Smooth muscle cell (in vitro differentiated cells): ENCODE measurements around the gene SSU72. TPM values are rescaled to one million over a fixed set of nuclear protein-coding genes. Genes with fewer than 3 reads are reported as not detected.
"Not testable (repeated sequence)": the region's sequence is repeated elsewhere in the genome, so short reads cannot be mapped to it uniquely, and the experiment has no call there.

ENCODE experiments used
- DNase-seq: peaks from one replicate; lab custom pipeline; 2025; ENCODE audit not compliant: unreplicated experiment; lab: John Stamatoyannopoulos, UW
- H2AFZ ChIP-seq: fragments of 200-600 bp; sonication (generic); 2 replicates; pipeline ENCODE4 v1.6.0; 2016; ENCODE audit warnings: antibody characterized with exemption, low read depth, mild to moderate bottlenecking
- H3F3A ChIP-seq: fragments of 200-600 bp; sonication (generic); 2 replicates; pipeline ENCODE4 v1.6.0; 2017; ENCODE audit warnings: antibody characterized with exemption, low read depth
- H3K27ac ChIP-seq: fragments of 200-600 bp; sonication (generic); 2 replicates; pipeline ENCODE4 v1.5.1; 2016; ENCODE audit warnings: low read depth, mild to moderate bottlenecking
- H3K27me3 ChIP-seq: fragments of 200-600 bp; sonication (generic); 2 replicates; pipeline ENCODE4 v1.6.1; 2016; ENCODE audit warnings: low read depth, mild to moderate bottlenecking
- H3K36me3 ChIP-seq: fragments of 200-600 bp; sonication (generic); 2 replicates; pipeline ENCODE4 v1.5.1; 2016; ENCODE audit warnings: low read depth
- H3K4me1 ChIP-seq: fragments of 200-600 bp; sonication (generic); 2 replicates; pipeline ENCODE4 v1.5.1; 2016; ENCODE audit warnings: low read depth
- H3K4me2 ChIP-seq: fragments of 200-600 bp; sonication (generic); 2 replicates; pipeline ENCODE4 v1.6.0; 2016; ENCODE audit warnings: mild to moderate bottlenecking
- H3K4me3 ChIP-seq: fragments of 200-600 bp; sonication (generic); 2 replicates; pipeline ENCODE4 v1.5.1; 2016; ENCODE audit warnings: mild to moderate bottlenecking
- H3K79me2 ChIP-seq: fragments of 200-600 bp; sonication (generic); 2 replicates; pipeline ENCODE4 v1.6.0; 2016; ENCODE audit warnings: low read depth, mild to moderate bottlenecking
- H3K9ac ChIP-seq: fragments of 200-600 bp; sonication (generic); 2 replicates; pipeline ENCODE4 v1.6.0; 2016; ENCODE audit warnings: low read depth
- H3K9me3 ChIP-seq: fragments of 200-600 bp; sonication (generic); replicated peaks from 2 replicates; pipeline ENCODE4 v1.5.1; 2016; ENCODE audit warnings: low read depth
- H4K20me1 ChIP-seq: fragments of 200-600 bp; sonication (generic); 2 replicates; pipeline ENCODE4 v1.6.0; 2016; ENCODE audit warnings: low read depth
- CTCF ChIP-seq: fragments of 200-600 bp; sonication (generic); IDR thresholded peaks from 2 replicates; pipeline ENCODE4 v1.5.1; 2017; ENCODE audit warnings: borderline replicate concordance, mild to moderate bottlenecking, antibody characterized with exemption; ENCODE audit not compliant: insufficient read depth, poor library complexity, severe bottlenecking
- WGBS: methylation state at CpG from one replicate; pipeline ENCODE4 v1.1.7; 2016; ENCODE audit warnings: low lambda C conversion rate; 5-methylcytosine and 5-hydroxymethylcytosine counted together
- polyA plus RNA-seq: library from polyadenylated mRNA; unstranded; fragments of >200 nt; fragmentation: Nextera tagmentation; extraction: Ambion mirVana; gene quantifications from 2 replicates; pipeline ENCODE4 v1.2.1, GENCODE V29; 2016
- total RNA-seq: library from RNA; depleted of rRNA; stranded (reverse); fragments of >200 nt; gene quantifications from 2 replicates; pipeline ENCODE4 v1.2.3, GENCODE V29; 2014

Gene SSU72
- total and polyA plus RNA-seq, 2 experiments from 2014 or later: 116 to 223 TPM

GRCh38 chr1:1559066-1559465 lies 15.6 kb downstream of the SSU72 start:
- H3K9me3 ChIP-seq: no peaks in the 10 kb centered on the region
- no peaks in the 10 kb centered on the region for H3K27me3 ChIP-seq
- no peaks in the 10 kb centered on the region for H3K36me3 ChIP-seq
- peaks cover 39% of the 10 kb centered on the region for H3K79me2 ChIP-seq
- no peak for TF ChIP-seq CTCF
- H3K4me2 ChIP-seq: no peak overlapping the region
- H3K4me1 ChIP-seq: no peaks in the 10 kb centered on the region
- 80% methylated on average over 17 of the region's 17 CpGs for WGBS
- no peak for DNase-seq
- H3K4me3 ChIP-seq: no peak overlapping the region
- peaks cover 96% of the 10 kb centered on the region for H4K20me1 ChIP-seq
- H3K9ac ChIP-seq: no peak overlapping the region
- H3F3A ChIP-seq: peaks cover 5% of the 10 kb centered on the region
- H2AFZ ChIP-seq: no peak overlapping the region
- no peak overlapping the region for H3K27ac ChIP-seq

- no peaks in the 10 kb centered on the region for H3K27me3 ChIP-seq
- H3K4me2 ChIP-seq: no peak overlapping the region
- H3K4me3 ChIP-seq: no peak overlapping the region
- no peak for DNase-seq
- H3K79me2 ChIP-seq: peaks cover 34% of the 10 kb centered on the region
- H2AFZ ChIP-seq: no peak overlapping the region
- H3K4me1 ChIP-seq: no peaks in the 10 kb centered on the region
- H3K9me3 ChIP-seq: no peaks in the 10 kb centered on the region
- no peak overlapping the region for H3K9ac ChIP-seq
- H3F3A ChIP-seq: peaks cover 5% of the 10 kb centered on the region
- WGBS: 81% methylated on average over 3 of the region's 4 CpGs
- H3K27ac ChIP-seq: no peak overlapping the region
- TF ChIP-seq CTCF: no peak
- peaks cover 96% of the 10 kb centered on the region for H4K20me1 ChIP-seq
- no peaks in the 10 kb centered on the region for H3K36me3 ChIP-seq
These were observed 16.1 kb downstream of the SSU72 start for GRCh38 chr1:1558591-1558990.

- WGBS: 97% methylated on average over 7 of the region's 7 CpGs
- Histone ChIP-seq H4K20me1 (peaks cover 95% of the 10 kb centered on the region), H3K79me2 (peaks cover 33% of the 10 kb centered on the region)
- not testable (repeated sequence) for H3K9ac ChIP-seq, H3K4me2 ChIP-seq, H2AFZ ChIP-seq, H3K9me3 ChIP-seq, H3F3A ChIP-seq, H3K27me3 ChIP-seq, H3K4me3 ChIP-seq, H3K27ac ChIP-seq, DNase-seq, H3K4me1 ChIP-seq, H3K36me3 ChIP-seq
These were observed 17.0 kb downstream of the SSU72 start for GRCh38 chr1:1557688-1558087.

- H3K27ac ChIP-seq, H3K9me3 ChIP-seq, H3K36me3 ChIP-seq, H3K4me2 ChIP-seq, H3K4me3 ChIP-seq, H3K9ac ChIP-seq, H3K4me1 ChIP-seq, DNase-seq, H3F3A ChIP-seq, H2AFZ ChIP-seq, H3K27me3 ChIP-seq: not testable (repeated sequence)
- Histone ChIP-seq H4K20me1 (peaks cover 95% of the 10 kb centered on the region), H3K79me2 (peaks cover 36% of the 10 kb centered on the region)
- 96% methylated on average over 11 of the region's 11 CpGs for WGBS
These were observed 17.7 kb downstream of the SSU72 start for GRCh38 chr1:1556961-1557360.

GRCh38 chr1:1556505-1556904 lies 18.2 kb downstream of the SSU72 start:
- no peak overlapping the region for H2AFZ ChIP-seq
- peaks cover 96% of the 10 kb centered on the region for H4K20me1 ChIP-seq
- H3K27me3 ChIP-seq: no peaks in the 10 kb centered on the region
- WGBS: 97% methylated on average over 6 of the region's 6 CpGs
- peaks cover 5% of the 10 kb centered on the region for H3F3A ChIP-seq
- no peaks in the 10 kb centered on the region for H3K4me1 ChIP-seq
- no peaks in the 10 kb centered on the region for H3K36me3 ChIP-seq
- no peak overlapping the region for H3K4me2 ChIP-seq
- H3K27ac ChIP-seq: no peak overlapping the region
- no peak for TF ChIP-seq CTCF
- DNase-seq: no peak
- H3K9me3 ChIP-seq: no peaks in the 10 kb centered on the region
- no peak overlapping the region for H3K4me3 ChIP-seq
- no peak overlapping the region for H3K9ac ChIP-seq
- H3K79me2 ChIP-seq: peaks cover 40% of the 10 kb centered on the region
